DMS153 (cell line): Measurements from ENCODE around the gene B3GALT5.
A peak's percentile ranks its signal among the peaks of the same experiment; 100 is the strongest.
"Not testable (repeated sequence)": the region's sequence is repeated elsewhere in the genome, so short reads cannot be mapped to it uniquely, and the experiment has no call there.

Experiments
- DNase-seq: peaks from one replicate; lab custom pipeline; 2025; lab: John Stamatoyannopoulos, UW

The B3GALT5 gene, protein sequence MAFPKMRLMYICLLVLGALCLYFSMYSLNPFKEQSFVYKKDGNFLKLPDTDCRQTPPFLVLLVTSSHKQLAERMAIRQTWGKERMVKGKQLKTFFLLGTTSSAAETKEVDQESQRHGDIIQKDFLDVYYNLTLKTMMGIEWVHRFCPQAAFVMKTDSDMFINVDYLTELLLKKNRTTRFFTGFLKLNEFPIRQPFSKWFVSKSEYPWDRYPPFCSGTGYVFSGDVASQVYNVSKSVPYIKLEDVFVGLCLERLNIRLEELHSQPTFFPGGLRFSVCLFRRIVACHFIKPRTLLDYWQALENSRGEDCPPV

DNA sequence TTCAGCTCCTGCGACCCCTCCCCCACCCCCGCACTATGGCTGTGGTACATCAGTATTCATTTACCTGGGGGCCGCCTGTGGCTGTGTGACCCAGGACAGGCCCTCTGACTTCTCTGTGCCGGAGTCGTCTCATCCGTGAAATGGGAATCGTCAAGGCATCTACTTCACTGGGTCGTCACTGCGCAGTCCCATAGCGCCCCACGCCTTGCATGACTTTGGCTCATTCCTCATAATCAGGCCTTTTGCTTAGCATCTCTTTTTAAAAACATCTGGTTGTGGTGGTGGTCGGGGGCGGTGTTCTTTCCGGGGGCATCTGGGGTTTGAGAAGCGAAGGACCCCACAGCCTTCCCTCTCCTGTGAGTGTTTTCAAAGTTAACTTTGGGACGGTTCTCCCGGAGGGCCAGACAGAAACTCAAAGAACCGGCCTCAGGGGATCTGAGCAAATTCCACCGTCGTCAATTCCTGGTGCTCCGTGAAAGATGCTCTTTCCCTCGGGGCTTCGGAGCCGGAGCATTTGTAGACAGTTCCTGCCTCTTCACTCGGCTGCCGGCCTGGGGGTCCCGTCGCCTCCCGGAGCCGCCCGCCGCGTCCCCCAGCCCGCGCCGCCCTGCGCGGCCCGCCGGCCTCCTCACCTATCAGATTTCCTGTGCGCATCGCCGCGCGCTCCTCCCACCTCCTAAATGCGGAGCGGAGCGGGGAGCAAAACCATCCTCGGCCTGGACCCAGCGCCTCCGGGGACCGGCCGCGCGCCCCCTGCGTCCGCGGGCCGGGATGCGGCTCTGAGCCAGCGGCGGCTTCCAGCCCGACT is at the start of gene B3GALT5:
Gene B3GALT5 (plus strand): TSS at position 708 of the 808 bp plus-strand sequence. CDS start 47,620 bp downstream, outside the sequence.
- DNase-seq: no peak

DNA sequence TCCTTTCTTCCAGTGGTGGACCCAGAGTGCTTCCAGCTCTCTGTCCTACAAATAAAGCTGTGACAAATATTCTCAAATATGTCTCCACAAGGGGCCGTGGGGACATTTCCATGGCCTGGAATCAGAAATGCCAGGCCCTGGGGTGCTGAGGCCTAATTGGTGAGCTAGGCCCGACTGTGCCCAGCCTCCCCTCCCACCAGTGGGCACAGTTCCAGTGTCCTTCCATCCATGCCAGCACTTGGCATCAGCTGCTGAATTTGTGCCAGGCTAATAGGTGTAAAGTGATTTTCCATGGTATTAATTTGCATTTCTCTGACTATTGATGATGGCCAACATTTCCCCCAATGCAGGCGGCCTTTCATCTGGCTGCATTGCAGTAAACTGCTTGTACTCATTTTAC is 48.5 kb upstream of the B3GALT5 start:
- no peak for DNase-seq

DNA sequence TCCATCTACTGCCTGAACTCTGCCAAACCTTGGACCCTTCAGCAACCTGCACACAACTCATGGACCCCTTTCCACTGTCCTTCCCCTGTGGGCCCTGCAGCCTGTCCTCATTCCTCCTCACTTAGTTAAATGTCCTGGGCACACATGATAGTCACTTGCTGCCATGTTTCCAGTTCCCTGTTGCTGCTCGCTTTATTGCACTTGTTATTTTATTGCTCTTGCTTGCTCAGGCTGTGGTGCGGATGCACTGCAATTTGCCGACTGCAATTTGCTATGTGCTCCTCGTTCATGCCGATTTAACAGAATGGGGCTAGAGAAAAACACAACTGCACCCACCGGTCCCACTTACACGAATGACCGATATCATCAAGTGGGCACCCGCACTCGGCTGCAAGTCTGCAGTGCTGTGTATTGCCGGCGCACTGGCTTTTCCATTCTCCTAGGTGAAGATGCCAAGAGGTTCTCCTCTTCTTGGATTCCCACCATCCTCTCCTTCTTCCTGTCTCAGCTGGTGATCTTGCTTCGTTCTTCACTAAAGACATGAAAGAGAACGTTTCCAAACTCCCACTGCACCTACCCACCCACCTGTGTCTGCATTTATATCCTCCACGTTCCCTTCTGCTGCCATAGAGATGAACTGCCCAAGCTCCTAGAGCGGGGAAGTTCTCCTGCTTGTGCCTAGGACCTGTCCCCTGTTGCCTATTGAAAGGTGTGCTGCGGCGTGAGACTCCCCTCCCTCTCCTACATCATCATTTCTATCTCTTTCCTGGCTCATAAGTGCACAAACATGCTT is 45.4 kb upstream of the B3GALT5 start:
- no peak for DNase-seq

DNA sequence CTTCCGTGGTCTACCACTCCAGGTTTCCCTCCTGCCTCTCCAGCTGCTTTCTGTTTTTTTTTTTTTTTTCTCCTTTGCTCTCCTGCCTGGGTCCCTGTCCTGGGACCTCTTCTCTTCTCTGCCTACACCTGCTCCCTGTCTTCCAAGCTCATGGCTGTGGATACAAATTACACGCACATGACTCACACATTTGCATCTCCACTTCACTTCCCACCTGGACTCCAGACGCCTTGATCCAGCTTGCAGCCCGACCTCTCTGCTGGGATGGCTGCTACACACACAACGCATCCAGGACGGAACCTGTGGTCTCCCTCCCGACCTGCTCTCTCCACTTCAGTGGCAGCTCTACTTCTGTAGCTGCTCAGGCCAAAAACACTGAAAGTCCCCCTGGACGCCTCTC is 44.4 kb upstream of the B3GALT5 start:
- DNase-seq: peak; percentile 37

DNA sequence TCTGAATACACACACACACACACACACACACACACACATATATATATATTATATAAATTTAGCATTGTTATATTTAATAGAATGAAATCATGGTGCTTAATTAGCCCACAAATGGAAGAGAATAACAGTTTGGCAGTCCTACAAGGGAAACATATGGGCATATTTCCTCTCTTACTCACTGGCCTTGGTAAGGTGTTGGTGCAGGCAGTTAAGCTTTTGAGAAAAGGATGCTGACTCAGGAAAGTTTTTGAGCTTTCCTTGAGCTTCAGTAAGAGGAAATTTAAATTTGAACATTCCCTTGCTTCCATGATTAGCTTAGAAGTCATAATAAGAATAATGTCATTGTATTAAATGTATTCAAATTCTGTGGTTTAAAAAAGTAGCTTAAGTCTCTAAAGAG is 37.0 kb upstream of the B3GALT5 start:
- DNase-seq: no peak

DNA sequence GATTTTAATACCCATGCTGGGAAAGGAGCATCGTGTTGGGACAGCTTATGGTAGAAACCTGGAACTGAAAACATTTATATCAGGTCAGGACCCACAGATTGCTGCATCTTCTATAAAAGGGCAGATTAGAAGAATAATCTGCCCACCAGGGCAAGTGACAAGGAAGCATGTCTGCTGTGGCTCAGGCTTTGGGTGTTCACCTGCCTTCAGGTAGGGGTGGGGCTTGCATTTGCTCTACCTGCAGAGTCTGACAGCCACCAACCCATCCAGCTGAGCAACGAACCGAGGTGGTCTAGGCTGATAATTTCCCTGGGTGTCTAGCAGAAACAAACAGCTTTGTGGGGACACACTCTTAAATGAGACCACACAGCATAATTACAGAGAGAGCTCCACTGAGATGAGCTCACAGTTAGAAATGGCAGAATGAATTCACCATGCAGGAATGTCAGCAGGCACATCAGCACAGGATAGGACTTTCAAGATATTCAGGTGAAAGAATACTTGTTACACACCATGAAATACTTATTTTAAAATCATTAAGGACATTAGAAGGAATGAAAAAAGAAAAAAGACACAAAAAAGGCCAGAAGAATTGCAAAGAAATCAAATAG is 36.1 kb upstream of the B3GALT5 start:
- no peak for DNase-seq

DNA sequence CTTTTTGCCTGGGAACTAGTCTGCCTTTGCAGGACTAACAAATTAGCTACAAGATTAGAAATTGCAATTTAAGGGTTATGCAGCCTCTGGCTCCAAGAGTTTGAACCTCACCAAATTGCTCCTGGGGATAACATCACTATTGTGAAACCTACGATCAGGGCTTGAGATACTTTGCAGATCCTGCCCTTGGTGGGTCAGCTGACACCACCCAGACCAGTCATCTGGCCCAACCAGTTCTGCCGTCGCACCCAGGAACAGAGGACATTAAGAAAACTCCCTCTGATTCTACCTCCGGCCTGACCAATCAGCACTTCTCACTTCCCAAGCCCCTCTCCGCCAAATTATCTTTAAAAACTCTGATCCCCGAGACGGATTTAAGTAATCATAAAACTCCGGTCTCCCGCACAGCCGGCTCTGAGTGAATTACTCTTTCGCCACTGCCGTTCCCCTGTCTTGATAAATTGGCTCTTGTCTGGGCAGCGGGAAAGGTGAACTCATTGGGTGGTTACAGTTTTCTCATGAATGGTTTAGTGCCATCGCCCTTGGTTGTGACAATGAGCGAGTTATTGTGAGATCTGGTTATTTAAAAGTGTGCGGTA is 32.9 kb upstream of the B3GALT5 start:
- no peak for DNase-seq

DNA sequence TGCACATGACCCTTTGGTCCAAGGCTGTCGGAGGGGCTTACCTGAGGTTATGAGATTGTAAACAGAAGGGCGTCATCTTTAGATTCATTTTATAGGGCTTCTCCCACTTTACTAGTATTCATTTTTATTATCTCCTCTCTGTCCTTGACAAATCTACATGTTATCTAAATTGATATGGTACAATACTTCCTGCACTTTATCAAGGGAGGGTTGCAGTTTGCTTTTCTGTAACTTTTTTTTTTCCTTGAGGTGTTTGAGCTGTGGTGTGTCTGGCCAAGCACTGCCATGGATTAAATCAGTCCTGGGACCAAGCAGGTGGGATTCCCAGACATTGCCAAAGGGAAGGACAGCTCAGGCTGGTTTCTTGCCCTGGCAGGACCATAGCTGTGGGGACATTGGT is 32.0 kb upstream of the B3GALT5 start:
- DNase-seq: no peak

DNA sequence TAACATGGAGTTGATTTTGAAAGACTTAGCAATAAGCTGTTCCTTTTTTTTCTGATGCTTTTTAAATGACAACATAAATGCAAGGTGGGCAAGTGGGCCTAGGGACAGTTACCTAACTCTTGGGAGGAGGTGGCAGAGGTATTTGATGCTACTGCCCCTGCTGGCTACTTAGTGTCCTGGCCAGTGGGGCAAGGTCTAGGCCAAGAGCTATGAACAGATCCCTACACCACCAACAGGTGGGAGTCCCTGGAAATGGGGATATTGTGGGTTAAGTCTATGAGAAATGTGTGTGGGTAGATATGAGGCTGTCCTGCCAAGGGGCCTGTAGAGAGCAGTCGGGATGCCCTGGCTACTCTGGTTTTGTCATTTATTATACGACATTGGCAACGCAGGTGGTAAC is 31.3 kb upstream of the B3GALT5 start:
- no peak for DNase-seq

DNA sequence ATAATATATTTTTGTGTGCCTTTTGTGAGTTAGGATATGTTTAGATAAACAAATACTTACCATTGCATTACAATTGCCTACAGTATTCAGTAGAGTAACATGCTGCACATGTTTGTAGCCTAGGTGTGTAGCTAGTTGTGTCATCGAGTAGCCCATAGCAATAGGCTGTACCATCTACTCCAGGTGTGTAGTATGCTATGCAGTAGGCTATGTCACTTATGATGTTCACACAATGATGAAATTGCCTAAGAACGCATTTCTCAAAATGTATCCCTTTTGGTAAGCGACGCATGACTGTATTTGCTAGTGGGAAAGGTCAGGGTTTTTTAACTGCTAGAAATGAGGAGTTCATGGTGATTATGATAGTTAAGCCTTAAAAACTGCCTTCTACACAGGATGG is 30.0 kb upstream of the B3GALT5 start:
- no peak for DNase-seq

DNA sequence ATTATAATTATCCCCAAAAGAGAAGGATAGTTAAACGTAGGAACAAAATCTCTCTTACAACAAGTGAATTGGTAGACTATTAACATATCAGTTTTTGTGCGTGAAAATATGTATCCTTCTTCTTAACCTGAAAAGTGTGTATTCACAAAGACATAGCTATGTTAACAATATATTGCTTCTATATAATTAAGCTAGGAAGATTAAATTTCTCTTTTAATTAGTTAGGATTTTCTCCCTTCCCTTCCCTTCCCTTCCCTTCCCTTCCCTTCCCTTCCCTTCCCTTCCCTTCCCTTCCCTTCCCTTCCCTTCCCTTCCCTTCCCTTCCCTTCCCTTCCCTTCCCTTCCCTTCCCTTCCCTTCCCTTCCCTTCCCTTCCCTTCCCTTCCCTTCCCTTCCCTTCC is 29.2 kb upstream of the B3GALT5 start:
- not testable (repeated sequence) for DNase-seq

DNA sequence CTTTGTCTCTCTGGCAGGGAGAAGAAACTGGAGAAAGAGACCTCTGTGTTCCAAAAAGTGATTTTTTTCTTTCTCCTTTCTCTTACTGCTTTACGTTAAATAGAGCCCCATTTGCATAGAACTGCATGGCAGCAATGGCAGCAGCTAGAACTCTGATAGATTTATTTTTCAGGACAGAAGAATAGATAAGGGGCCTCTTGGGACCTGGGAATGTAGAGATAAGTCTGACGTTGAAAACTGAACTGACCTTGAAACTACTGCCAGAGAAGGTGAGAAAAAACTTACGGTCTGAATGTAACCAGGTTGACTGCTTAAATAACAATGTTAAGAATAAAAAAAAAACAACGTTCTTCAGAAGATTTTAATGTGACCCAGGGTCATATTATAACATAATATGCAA is 25.4 kb upstream of the B3GALT5 start:
- no peak for DNase-seq

DNA sequence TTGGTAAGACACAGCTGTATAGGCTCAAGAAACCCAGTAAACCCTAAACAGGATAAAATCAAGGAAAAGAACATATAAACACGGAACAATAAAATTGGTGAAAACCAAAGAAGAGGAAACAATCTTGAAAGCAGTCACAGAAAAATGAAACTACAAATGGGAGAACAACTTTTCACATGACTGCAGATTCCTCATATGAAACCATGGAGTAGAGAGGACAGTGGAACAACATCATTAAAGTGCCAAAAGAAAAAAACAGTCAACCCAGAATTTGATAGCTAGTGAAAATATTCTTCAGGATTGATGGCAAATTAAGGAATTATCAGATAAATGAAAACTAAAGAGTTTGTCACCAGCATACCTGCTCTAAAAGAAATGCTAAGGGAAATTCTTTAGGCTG is 23.9 kb upstream of the B3GALT5 start:
- no peak for DNase-seq

DNA sequence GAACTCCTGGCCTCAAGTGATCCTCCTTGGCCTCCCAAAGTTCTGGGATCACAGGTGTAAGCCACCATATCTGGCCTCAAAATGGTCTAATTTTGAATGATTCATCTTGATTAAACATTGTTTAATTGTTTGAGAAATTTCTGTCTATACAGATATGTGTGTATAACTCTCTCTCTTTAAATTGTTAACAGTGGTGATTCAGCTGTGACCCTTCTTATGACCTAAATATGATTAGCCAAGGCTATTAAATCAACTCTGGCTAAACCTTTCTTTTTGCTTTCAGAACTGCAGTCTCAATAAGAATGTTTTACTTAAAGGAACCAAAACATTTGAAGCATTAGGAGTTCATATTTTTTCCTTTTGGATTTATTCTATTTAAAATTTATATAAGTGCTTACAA is 19.2 kb upstream of the B3GALT5 start:
- no peak for DNase-seq

DNA sequence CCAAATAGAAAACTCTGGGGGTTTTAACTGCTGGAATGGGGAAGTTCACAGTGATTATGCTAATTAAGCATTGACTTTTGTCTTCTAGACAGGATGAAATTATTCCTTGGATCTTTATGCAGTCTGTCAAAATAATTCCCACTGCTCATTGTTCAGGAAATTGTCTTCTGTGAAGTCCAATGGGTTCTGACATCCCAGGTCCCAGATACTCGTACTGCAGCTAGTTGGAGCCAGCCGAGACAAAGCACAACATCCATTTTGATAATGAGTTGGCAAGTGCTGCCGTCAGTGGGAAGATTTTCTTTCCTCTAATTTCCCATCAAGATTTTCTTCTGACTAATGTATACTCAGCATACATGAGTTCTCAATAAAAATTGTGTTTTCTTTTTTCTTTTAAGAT is 17.3 kb upstream of the B3GALT5 start:
- no peak for DNase-seq

DNA sequence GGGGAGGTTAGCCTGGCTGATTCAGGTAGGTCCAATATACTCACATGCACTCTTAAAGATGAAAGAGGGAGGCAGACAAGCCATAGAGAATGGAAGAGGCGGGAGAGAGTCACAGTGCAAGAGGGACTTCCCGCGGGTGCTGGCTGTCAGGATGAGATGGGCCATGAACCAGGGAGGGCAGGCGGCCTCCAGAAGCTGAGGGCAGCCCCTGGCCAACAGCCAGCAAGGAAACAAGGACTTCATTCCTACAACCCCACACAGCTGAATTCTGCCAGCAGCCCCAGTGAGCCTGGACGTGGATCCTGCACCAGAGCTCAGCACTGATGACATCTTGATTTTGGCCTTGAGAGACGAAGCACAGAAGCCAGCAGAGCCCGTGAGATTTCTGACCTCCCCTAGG is 15.1 kb upstream of the B3GALT5 start:
- DNase-seq: no peak

DNA sequence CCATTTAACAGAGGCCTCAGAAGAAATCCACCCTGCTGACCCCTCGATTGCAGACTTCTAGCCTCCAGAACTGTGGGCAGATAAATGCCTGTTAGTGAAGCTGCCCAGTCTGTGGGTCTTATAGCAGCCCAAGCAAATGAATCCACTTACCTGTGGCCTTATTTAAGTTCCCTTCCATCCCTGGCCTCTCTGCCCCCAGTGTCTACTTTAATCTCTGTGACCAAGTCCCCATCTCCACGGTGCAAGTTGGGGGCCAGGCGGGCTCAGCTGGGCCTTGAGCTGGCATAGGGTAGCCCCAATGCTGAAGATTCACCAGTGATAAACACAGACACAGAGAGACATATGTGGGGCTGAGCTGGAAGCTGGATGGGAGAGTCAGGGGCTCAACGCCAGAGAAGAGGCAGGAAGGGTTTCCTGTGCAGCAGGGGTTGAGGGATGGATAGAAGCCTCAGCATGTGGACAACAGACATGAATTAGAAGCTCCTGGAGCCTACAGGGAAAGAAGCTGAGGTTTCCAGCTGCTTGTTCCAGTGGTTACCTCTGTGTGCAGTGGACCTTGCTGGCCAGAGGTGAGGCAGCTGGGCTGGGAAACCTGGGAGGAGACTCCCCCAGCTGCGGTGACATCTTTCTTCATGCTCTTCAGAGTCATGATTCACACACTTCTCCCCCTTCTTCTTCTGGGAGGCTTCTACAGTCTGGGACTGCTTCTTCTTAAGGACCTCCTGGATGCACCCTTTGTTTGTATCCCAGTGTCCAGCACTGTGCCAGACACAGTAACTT is 13.4 kb upstream of the B3GALT5 start:
- no peak for DNase-seq

DNA sequence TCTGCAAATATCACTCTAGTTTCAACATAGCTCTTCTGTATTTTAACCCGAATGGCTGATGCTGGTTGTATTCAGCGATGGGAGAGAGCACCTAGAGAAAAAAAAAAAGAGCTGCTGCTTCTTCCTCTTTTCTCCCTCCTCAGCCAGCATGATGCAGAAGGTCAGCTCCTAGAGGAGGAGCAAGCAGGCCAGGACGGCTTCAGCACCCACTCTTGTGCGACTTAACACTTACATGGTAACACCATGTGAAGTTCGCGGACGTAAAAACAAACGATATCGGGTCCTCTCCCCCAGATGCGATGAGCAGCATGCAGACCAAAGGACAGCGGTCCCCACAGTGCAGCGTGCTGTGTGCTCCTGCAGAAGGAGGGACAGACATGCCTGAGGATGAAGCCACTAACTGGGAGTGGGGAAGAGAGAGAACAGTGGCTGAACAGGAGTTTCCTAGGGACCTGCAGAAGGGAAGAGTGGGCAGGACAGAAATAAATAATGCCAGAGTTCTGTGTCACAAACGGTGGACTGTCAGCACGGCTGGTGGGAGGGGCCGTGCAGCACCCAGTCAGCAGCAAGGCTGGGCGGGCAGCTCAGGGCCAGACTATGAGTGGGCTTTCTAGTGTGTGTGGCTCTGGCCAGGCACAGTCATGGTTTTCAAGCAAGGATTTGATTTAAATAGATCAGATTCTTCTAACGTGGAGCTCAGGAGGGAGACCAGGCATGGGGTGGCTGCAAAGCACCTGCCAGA is 11.4 kb upstream of the B3GALT5 start:
- no peak for DNase-seq

DNA sequence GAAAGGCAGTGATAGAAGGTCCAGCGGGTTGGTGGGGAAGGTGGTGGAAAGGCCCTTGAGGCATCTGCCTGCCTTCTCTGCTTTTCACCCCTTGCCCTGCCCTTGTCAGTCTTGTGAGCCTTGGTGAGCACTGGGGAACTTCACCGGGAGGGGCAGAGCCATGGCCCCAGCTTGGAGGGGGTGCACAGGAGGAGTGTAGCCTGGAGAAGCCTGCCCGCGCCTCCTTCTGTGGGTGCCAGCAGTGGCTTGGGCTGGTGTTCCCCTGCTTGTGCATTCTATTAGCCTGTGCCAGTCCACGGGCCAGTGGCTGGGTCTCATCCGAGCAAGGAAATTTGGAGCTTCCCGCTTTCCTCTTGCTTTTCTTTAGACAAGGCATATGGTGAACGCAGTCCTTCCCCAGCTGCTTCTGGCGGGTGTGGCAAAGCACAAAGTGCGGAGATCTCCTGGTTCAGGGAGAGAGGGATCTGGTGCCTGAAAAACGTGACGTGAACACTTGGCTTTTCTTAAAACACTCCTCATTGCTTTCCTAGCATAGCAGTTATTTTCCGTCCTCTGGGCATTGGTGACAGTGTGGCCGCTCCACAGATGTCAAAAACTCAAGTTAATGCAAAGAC is 10.6 kb upstream of the B3GALT5 start:
- no peak for DNase-seq

DNA sequence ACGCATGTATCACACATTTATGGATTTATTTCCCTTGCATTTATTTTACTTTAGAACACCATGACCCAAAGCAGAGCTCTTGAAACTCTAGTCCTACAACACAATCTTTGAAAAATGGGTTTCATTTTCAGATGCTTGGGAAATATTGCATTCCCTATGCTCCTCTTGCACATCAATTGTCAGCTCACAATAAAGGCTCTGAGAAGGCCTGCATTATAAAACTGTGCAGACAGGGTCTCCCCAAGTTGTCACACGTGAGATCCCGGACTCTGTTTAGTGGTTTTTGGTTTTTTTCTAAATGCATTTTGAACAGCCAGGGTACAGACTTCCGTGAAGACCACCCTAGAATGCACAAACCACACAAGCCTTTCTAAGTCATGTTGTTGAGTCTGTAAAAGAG is 9.9 kb upstream of the B3GALT5 start:
- no peak for DNase-seq
